Measurements from ENCODE around the gene ASB16. TPM values are rescaled to one million over a fixed set of nuclear protein-coding genes. Genes with fewer than 3 reads are reported as not detected.

Gene ASB16
- total and polyA plus RNA-seq, 9 of the 15 experiments (the other 6 are each of a cell fraction or from before 2014, with no cell fraction given): 0.03 to 0.07 TPM; not detected in 7

DNA sequence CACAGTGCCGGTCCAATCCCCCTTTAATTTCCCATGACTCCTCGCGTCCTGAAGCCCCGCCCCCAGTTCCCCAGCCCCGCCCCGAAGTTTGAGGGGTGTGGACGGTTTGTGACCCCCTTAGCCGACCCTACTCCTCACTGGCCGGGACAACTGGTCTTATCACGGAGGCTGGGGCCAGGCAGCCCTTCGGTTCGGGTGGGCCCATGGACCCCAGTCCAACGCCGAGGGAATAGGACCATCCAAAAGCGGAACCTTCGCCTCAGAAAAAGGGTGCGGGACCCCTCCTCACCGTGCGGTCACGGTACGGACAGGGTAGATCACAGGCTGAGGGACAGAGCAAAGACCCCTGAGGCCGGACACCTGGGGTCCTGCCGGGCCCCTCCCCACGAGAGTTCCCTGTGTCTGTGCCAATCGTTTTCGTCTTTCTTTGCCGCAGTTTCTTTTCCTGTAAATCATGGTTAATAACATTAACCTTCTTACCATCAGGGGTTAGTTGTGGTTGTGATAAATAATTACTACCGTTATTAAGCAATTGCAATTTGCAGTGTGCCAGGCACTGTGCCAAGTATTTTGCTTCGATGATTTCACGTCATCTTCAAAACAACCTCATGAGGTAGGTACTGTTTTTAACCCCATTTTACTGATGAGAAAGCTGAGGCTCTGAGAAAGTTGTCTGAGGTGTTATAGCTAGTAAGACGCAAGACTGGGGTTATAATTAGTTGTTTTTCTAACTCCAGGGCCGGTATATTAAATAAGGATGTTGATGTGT is 16.8 kb downstream of the ASB16 start:
- H3K27ac ChIP-seq (ENCODE audit: extremely low read depth, low read depth, low read length): peak overlapping the region; percentile 97
- H3K9ac ChIP-seq (ENCODE audit: insufficient read depth in 1 of 2, low read depth in 2 of 2, low read length in 2 of 2): peak overlapping the region; percentile 91 to 97
- ChIA-PET CTCF (ENCODE audit: low intra/inter-chr PET ratio) (no interaction called here), POLR2A (interaction anchor here (0.7 to 4.5 kb wide), 21 partner anchors 8 to 188 kb away, joined by 3 to 35 read pairs (median 4); no protein-coding TSS in a partner anchor)
- no peaks in the 10 kb centered on the region for H3K27me3 ChIP-seq (ENCODE audit: control insufficient read depth in 2 of 2, insufficient read depth in 2 of 2, low read length in 2 of 2)
- under 1% methylated on average over 30 of the region's 32 CpGs for WGBS (ENCODE audit: insufficient coverage, low coverage, missing lambda C conversion rate)
- ATAC-seq (peak; percentile 68), DNase-seq (ENCODE audit: extremely low read depth in 1 of 4, low spot score in 3 of 4) (peak in 3 of 4 experiments; percentile 85 to 88 (median 87)), FAIRE-seq (peak; percentile 59)
- 0 out of 2 replicates have a peak, but pooled peaks cover 5% of the 10 kb centered on the region for H4K20me1 ChIP-seq (replicated peaks; ENCODE audit: control insufficient read depth, insufficient read depth, low read length)
- intact Hi-C loops (cut with micrococcal nuclease): no loop called here
- H3K4me3 ChIP-seq: peak overlapping the region; percentile 93
- H2AFZ ChIP-seq (ENCODE audit: low read depth, low read length): peak overlapping the region; percentile 97
- BruUV-seq (replicated peaks): no TSS peak
- no peaks in the 10 kb centered on the region for H3K9me1 ChIP-seq (ENCODE audit: control insufficient read depth, insufficient read depth, low read length)
- H3K79me2 ChIP-seq (ENCODE audit: control insufficient read depth, insufficient read depth, low read length): peaks cover 52% of the 10 kb centered on the region
- H3K4me1 ChIP-seq (replicated peaks in 1 of 2; ENCODE audit: control insufficient read depth in 2 of 2, insufficient read depth in 2 of 2, low read length in 2 of 2): peaks cover 13 to 23% of the 10 kb centered on the region in 2 experiments
- in situ Hi-C loops (cut with MboI): no loop called here
- H3K4me2 ChIP-seq (ENCODE audit: insufficient read depth, low read length): peak overlapping the region; percentile 96
- no peaks in the 10 kb centered on the region for H3K9me3 ChIP-seq (replicated peaks; ENCODE audit: control insufficient read depth, insufficient read depth, low read depth, low read length)
- H3K36me3 ChIP-seq (ENCODE audit: control insufficient read depth, insufficient read depth, low read length): peaks cover 50% of the 10 kb centered on the region
- TF ChIP-seq, protein P1, sequence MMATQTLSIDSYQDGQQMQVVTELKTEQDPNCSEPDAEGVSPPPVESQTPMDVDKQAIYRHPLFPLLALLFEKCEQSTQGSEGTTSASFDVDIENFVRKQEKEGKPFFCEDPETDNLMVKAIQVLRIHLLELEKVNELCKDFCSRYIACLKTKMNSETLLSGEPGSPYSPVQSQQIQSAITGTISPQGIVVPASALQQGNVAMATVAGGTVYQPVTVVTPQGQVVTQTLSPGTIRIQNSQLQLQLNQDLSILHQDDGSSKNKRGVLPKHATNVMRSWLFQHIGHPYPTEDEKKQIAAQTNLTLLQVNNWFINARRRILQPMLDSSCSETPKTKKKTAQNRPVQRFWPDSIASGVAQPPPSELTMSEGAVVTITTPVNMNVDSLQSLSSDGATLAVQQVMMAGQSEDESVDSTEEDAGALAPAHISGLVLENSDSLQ (IDR thresholded peaks at IDR 0.05): peak; percentile 22
- TF ChIP-seq GATAD2A (IDR thresholded peaks at IDR 0.05) (0 out of 2 replicates have a peak, but pooled peaks have one; percentile 76), MEIS2 (IDR thresholded peaks at IDR 0.05; ENCODE audit: partially characterized antibody) (peak; percentile 42), NR4A1 (CRISPR knock-in tag; IDR thresholded peaks at IDR 0.05) (0 out of 2 replicates have a peak, but pooled peaks have one; percentile 15), NR4A1 (tag; IDR thresholded peaks at IDR 0.05) (no peak), HDAC1 (IDR thresholded peaks at IDR 0.05) (peak in 1 of 2 experiments; percentile 8; a peak in 1 of 4 replicates), KLF13 (tag; IDR thresholded peaks at IDR 0.05; ENCODE audit: borderline replicate concordance, low read depth) (no peak), SAP30 (IDR thresholded peaks at IDR 0.05; ENCODE audit: borderline replicate concordance, insufficient read depth, low read depth, low read length, poor library complexity, severe bottlenecking) (peak; percentile 32), GABPA (tag; conservative IDR thresholded peaks at IDR 0.05; ENCODE audit: low read depth) (peak; percentile 86), SOX6 (IDR thresholded peaks at IDR 0.05) (no peak), PHF8 (IDR thresholded peaks at IDR 0.05; ENCODE audit: borderline replicate concordance, low read length) (peak; percentile 53; the same call in 1 of the 2 replicates), KDM1A (IDR thresholded peaks at IDR 0.05) (peak; percentile 61 to 76), SIN3A (IDR thresholded peaks at IDR 0.05; ENCODE audit: borderline replicate concordance in 2 of 2, control insufficient read depth in 1 of 2, low read depth in 2 of 2, low read length in 2 of 2) (peak in 1 of 2 experiments; percentile 28; a peak in 1 of 4 replicates), CHD4 (IDR thresholded peaks at IDR 0.05; ENCODE audit: insufficient read depth, insufficient replicate concordance, low read depth, low read length, poor library complexity, severe bottlenecking) (peak; percentile 46), RBM25 (IDR thresholded peaks at IDR 0.05; ENCODE audit: low read depth, low read length, severe bottlenecking) (peak; percentile 94), NR2C2 (CRISPR knock-in tag; IDR thresholded peaks at IDR 0.05) (no peak), NR2C2 (tag; IDR thresholded peaks at IDR 0.05) (peak; percentile 93), SMARCE1 (IDR thresholded peaks at IDR 0.05) (peak; percentile 41; the same call in 1 of the 2 replicates)
- TF ChIP-seq, protein P2, sequence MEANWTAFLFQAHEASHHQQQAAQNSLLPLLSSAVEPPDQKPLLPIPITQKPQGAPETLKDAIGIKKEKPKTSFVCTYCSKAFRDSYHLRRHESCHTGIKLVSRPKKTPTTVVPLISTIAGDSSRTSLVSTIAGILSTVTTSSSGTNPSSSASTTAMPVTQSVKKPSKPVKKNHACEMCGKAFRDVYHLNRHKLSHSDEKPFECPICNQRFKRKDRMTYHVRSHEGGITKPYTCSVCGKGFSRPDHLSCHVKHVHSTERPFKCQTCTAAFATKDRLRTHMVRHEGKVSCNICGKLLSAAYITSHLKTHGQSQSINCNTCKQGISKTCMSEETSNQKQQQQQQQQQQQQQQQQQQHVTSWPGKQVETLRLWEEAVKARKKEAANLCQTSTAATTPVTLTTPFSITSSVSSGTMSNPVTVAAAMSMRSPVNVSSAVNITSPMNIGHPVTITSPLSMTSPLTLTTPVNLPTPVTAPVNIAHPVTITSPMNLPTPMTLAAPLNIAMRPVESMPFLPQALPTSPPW (CRISPR knock-in tag; IDR thresholded peaks at IDR 0.05): no peak
